A549 (cell line): Measurements from ENCODE around the gene RCOR3. TPM values are rescaled to one million over a fixed set of nuclear protein-coding genes. Genes with fewer than 3 reads are reported as not detected.

Source experiments
- ATAC-seq, 2 experiments: fragments of 200-7000 bp in 1 of 2; fragments of >200 bp in 1 of 2; cut with Nextera tagmentation in 1 of 2; cut with Tn5 transposase in 1 of 2; 3 replicates each; pipeline versions ENCODE4 v1.8.0 to v1.9.1; 2018 to 2020; ENCODE audit warnings: mild to moderate bottlenecking in 1 of 2, moderate library complexity in 1 of 2
- CTCF ChIA-PET: fragments of 300-600 bp; sonication (Branson Sonifier 250); formaldehyde crosslinking; extraction: SDS; loops from one replicate; lab custom pipeline; 2021; ENCODE audit warnings: antibody characterized with exemption, inconsistent platforms; lab: Yijun Ruan, JAX
- POLR2A ChIA-PET: fragments of 350-600 bp; formaldehyde crosslinking; extraction: SDS; loops from one replicate; lab custom pipeline; 2021; ENCODE audit warnings: antibody characterized with exemption, inconsistent platforms; lab: Yijun Ruan, JAX
- DNase-seq, 2 experiments: peaks; one replicate each; pipeline versions ENCODE4 v3.0.0 to v3.0.0-alpha.2; 2011 to 2016; ENCODE audit warnings: low read depth in 1 of 2, low spot score in 1 of 2
- FAIRE-seq: peaks from 2 replicates; lab custom pipeline; 2011; peaks lifted over from hg19 to GRCh38; lab: Jason Lieb, UNC
- H3K27ac ChIP-seq, 2 experiments: fragments of >200 bp; sonication (Bioruptor Twin); formaldehyde crosslinking; 3 replicates each; pipeline ENCODE4 v1.5.1; 2016 to 2017
- H3K4me1 ChIP-seq: fragments of >200 bp; sonication (Bioruptor Twin); formaldehyde crosslinking; 3 replicates; pipeline ENCODE4 v1.6.1; 2016
- H3K4me2 ChIP-seq: fragments of >200 bp; sonication (Bioruptor Twin); formaldehyde crosslinking; 3 replicates; pipeline ENCODE4 v1.6.1; 2016
- H3K4me3 ChIP-seq: fragments of >200 bp; sonication (Bioruptor Twin); formaldehyde crosslinking; 3 replicates; pipeline ENCODE4 v1.5.1; 2016
- H3K9me3 ChIP-seq: fragments of >200 bp; sonication (Bioruptor Twin); formaldehyde crosslinking; 3 replicates; pipeline ENCODE4 v1.6.1; 2016
- BCL3 ChIP-seq: fragments of >200 bp; sonication (Bioruptor Twin); formaldehyde crosslinking; IDR thresholded peaks from 3 replicates; pipeline ENCODE4 v1.6.1; 2016
- BHLHE40 ChIP-seq: IDR thresholded peaks from 2 replicates; pipeline ENCODE4 v1.6.1; 2012; ENCODE audit warnings: low read depth, low read length, inconsistent platforms
- CBX2 ChIP-seq: fragments of 200-600 bp; sonication (generic); IDR thresholded peaks from 2 replicates; pipeline ENCODE4 v1.6.1; 2016; ENCODE audit warnings: low read depth, mild to moderate bottlenecking, borderline replicate concordance
- CEBPB ChIP-seq, 2 experiments: fragments of >200 bp in 1 of 2; sonication (Bioruptor Twin) in 1 of 2; formaldehyde crosslinking in 1 of 2; IDR thresholded peaks; 2 replicates each; pipeline ENCODE4 v1.6.1; 2012 to 2016
- CHD4 ChIP-seq: fragments of 200-600 bp; sonication (generic); IDR thresholded peaks from 2 replicates; pipeline ENCODE4 v1.6.1; 2016; ENCODE audit warnings: antibody characterized with exemption, mild to moderate bottlenecking, borderline replicate concordance
- FOXS1 ChIP-seq: fragments of 250-450 bp; sonication (Bioruptor Pico); IDR thresholded peaks from 2 replicates; pipeline ENCODE4 v1.5.0; 2020; ENCODE audit warnings: mild to moderate bottlenecking, moderate library complexity
- GATA3 ChIP-seq: IDR thresholded peaks from 2 replicates; pipeline ENCODE4 v1.6.1; 2012; ENCODE audit warnings: borderline replicate concordance
- HDAC2 ChIP-seq: fragments of 200-600 bp; sonication (generic); IDR thresholded peaks from 2 replicates; pipeline ENCODE4 v1.6.1; 2016
- HEYL ChIP-seq: fragments of 250-450 bp; sonication (Bioruptor Pico); IDR thresholded peaks from 2 replicates; pipeline ENCODE4 v1.8.0; 2021; ENCODE audit warnings: mild to moderate bottlenecking, moderate library complexity
- HMGXB4 ChIP-seq: fragments of 250-450 bp; sonication (Bioruptor Pico); IDR thresholded peaks from 2 replicates; pipeline ENCODE4 v1.5.0; 2021; ENCODE audit warnings: mild to moderate bottlenecking, moderate library complexity, borderline replicate concordance
- HOXA7 ChIP-seq: fragments of 250-450 bp; sonication (Bioruptor Pico); IDR thresholded peaks from 2 replicates; pipeline ENCODE4 v1.5.0; 2020; ENCODE audit warnings: mild to moderate bottlenecking, moderate library complexity
- HOXB5 ChIP-seq: fragments of 250-450 bp; sonication (Bioruptor Pico); IDR thresholded peaks from 2 replicates; pipeline ENCODE4 v1.5.0; 2020; ENCODE audit warnings: mild to moderate bottlenecking, moderate library complexity
- JUN ChIP-seq, 2 experiments: fragments of >200 bp; sonication (Bioruptor Twin); formaldehyde crosslinking; IDR thresholded peaks; 2 replicates in 1 of 2; 3 replicates in 1 of 2; pipeline ENCODE4 v1.6.1; 2016 to 2017
- MAFK ChIP-seq: fragments of 450-650 bp; IDR thresholded peaks from 2 replicates; pipeline ENCODE4 v1.6.1; 2014; ENCODE audit not compliant: partially characterized antibody
- MAX ChIP-seq: IDR thresholded peaks from 2 replicates; pipeline ENCODE4 v1.6.1; 2012
- MAZ ChIP-seq: fragments of 150-350 bp; IDR thresholded peaks from 2 replicates; pipeline ENCODE4 v1.6.1; 2014; ENCODE audit warnings: antibody characterized with exemption, low read depth, low read length, borderline replicate concordance
- NPAS2 ChIP-seq: fragments of 250-450 bp; sonication (Bioruptor Pico); IDR thresholded peaks from 2 replicates; pipeline ENCODE4 v1.8.0; 2022; ENCODE audit warnings: mild to moderate bottlenecking, moderate library complexity, borderline replicate concordance
- NR3C1 ChIP-seq: fragments of >200 bp; sonication (Bioruptor Twin); formaldehyde crosslinking; IDR thresholded peaks from 3 replicates; pipeline ENCODE4 v1.6.1; 2017
- PHF8 ChIP-seq: fragments of 200-600 bp; sonication (generic); IDR thresholded peaks from 2 replicates; pipeline ENCODE4 v1.6.1; 2016; ENCODE audit warnings: low read depth, mild to moderate bottlenecking, antibody characterized with exemption, moderate library complexity, borderline replicate concordance
- POLR2AphosphoS2 ChIP-seq: conservative IDR thresholded peaks from 2 replicates; pipeline ENCODE4 v1.6.1; 2012; ENCODE audit warnings: low read length, improper control_type of control experiment, inconsistent platforms
- RCOR1 ChIP-seq: fragments of 150-350 bp; IDR thresholded peaks from 2 replicates; pipeline ENCODE4 v1.6.1; 2014; ENCODE audit warnings: antibody characterized with exemption, low read length, low read depth
- RFX5 ChIP-seq: fragments of 450-650 bp; IDR thresholded peaks from 2 replicates; pipeline ENCODE4 v1.7.1; 2014; ENCODE audit warnings: antibody characterized with exemption, mild to moderate bottlenecking, moderate library complexity
- SMC3 ChIP-seq: fragments of >200 bp; sonication (Bioruptor Twin); formaldehyde crosslinking; IDR thresholded peaks from 3 replicates; pipeline ENCODE4 v1.6.1; 2018; ENCODE audit warnings: inconsistent platforms
- TP53 ChIP-seq: fragments of 250-450 bp; sonication (Bioruptor Pico); IDR thresholded peaks from 2 replicates; pipeline ENCODE4 v1.5.0; 2021; ENCODE audit warnings: mild to moderate bottlenecking, moderate library complexity
- WGBS: methylation state at CpG from one replicate; pipeline ENCODE4 v1.1.6; 2017; ENCODE audit errors: missing lambda C conversion rate; 5-methylcytosine and 5-hydroxymethylcytosine counted together
- polyA plus RNA-seq, 4 experiments: library from polyadenylated mRNA; depleted of rRNA in 3 of 4; stranded (reverse); fragments of >200 nt; fragmentation: RNase III in 1 of 4; extraction: RNeasy Plus Mini Kit Qiagen cat#74134 plus additional on column Dnase treatment in 1 of 4; gene quantifications; 2 replicates in 3 of 4; 3 replicates in 1 of 4; pipeline ENCODE4 v1.2.3, GENCODE V29; 2011 to 2017
- TF ChIP-seq, protein P1 (sequence below): fragments of 200-600 bp; sonication (generic); IDR thresholded peaks from 2 replicates; pipeline ENCODE4 v1.6.1; 2016; ENCODE audit warnings: antibody characterized with exemption, mild to moderate bottlenecking, moderate library complexity
- TF ChIP-seq, protein P2 (sequence below): fragments of 150-350 bp; IDR thresholded peaks from 2 replicates; pipeline ENCODE4 v1.6.1; 2014; ENCODE audit warnings: low read depth, mild to moderate bottlenecking, low read length
- TF ChIP-seq, protein P3 (sequence below): fragments of >200 bp; sonication (Bioruptor Twin); formaldehyde crosslinking; IDR thresholded peaks from 2 replicates; pipeline ENCODE4 v1.6.1; 2016

RCOR3 gene
- polyA plus RNA-seq, 2 of the 4 experiments (the other 2 are of a cell fraction), result 16.3 to 40.7 TPM

- H3K27ac ChIP-seq, result peak overlapping the region; percentile 87 to 95
- H3K4me1 ChIP-seq, result peaks cover 15% of the 10 kb centered on the region
- whole genome bisulfite sequencing, result 89% methylated on average over 8 of the region's 8 CpGs
- DNase-seq (peak in 1 of 2 experiments; percentile 21), ATAC-seq (no peak), FAIRE-seq (no peak)
- H3K4me2 ChIP-seq, result peak overlapping the region; percentile 91
- no peaks in the 10 kb centered on the region for H3K9me3 ChIP-seq
- ChIA-PET POLR2A (interaction anchor here (0.9 to 1.0 kb wide), 3 partner anchors 56 to 253 kb away, joined by 4 to 7 read pairs (median 4); partner anchors contain the start of gene SLC30A1), CTCF (interaction anchor here (0.6 to 10.2 kb wide), 7 partner anchors 13 to 328 kb away, joined by 3 to 135 read pairs (median 5); no protein-coding TSS in a partner anchor)
- no peak for TF ChIP-seq HOXA7 (CRISPR knock-in tag)
- TF ChIP-seq TP53, result peak; percentile 41; the same call in 1 of the 2 replicates
- H3K4me3 ChIP-seq, result peak overlapping the region; percentile 85
These were observed 67.0 kb downstream of the RCOR3 start for GRCh38 chr1:211326140-211326527.

DNA sequence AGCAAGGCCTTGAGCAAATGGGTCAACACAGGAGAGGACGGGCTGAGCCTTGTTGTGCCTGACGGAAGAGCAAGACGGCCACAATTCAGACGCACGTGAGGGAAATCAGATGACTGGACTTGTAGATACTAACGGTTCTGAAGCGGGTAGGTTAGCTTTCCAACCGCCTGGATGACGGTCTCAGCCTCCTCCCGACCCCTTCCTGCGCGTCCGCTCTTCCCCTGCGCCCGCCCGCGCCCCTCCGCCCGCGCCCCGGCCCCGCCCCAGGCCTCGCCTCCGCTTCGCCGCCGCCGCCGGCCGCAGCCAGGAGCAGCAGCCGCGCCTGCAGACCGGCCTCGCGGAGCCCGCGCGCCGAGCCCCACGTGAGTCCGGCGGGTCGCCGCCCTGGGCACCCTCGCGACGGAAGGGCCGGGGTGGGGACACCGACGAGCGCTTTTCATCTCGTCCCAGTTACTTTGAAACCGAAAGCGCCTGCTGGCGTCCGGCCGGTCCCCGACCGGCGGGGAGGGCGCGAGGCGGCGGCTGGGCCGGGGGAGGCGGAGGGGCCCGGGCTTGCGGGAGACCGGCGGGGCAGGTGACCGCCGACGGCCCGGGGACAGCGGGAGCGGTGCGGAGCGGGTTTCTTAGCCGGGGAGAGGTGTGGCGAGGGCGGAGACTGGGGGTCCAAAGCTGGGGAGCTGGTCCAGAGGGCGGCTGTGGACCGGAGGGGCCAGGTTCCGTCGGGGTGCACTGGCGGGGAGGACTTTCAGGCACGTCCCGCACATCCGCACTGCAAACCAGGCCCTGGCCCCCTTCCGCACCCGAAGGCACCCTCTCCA, 67.6 kb downstream of the RCOR3 start, which contains the start of gene TRAF5:
TSS of gene TRAF5 (plus strand) at position 306 of the 818 bp plus-strand sequence. CDS start 26,407 bp downstream, outside the sequence.
- Histone ChIP-seq H3K4me2 (peak within 1 kb of the TSS; percentile 91), H3K27ac (peak within 1 kb of the TSS; percentile 87 to 95), H3K4me1 (peaks cover 18% of the 10 kb centered on the region), H3K9me3 (no peaks in the 10 kb centered on the region), H3K4me3 (peak within 1 kb of the TSS; percentile 85)
- ChIA-PET CTCF (interaction anchor here (0.6 to 10.2 kb wide), 8 partner anchors 12 to 328 kb away, joined by 3 to 135 read pairs (median 4); no protein-coding TSS in a partner anchor), POLR2A (interaction anchor here (0.9 to 1.0 kb wide), 3 partner anchors 56 to 252 kb away, joined by 4 to 7 read pairs (median 4); partner anchors contain the start of gene SLC30A1)
- no peak for FAIRE-seq
- DNase-seq, result peak; percentile 37 to 62
- 3% methylated on average over 28 of the region's 91 CpGs for WGBS
- ATAC-seq, result peak; percentile 77 to 82
- TF ChIP-seq JUN (IDR thresholded peaks at IDR 0.05) (peak in 1 of 2 experiments; percentile 32; a peak in 1 of 5 replicates), SMC3 (no peak), BCL3 (no peak), NR3C1 (no peak), HOXA7 (CRISPR knock-in tag) (no peak), MAZ (no peak), FOXS1 (CRISPR knock-in tag) (no peak), HOXB5 (CRISPR knock-in tag) (no peak), NPAS2 (CRISPR knock-in tag) (no peak), MAX (0 out of 2 replicates have a peak, but pooled peaks have one; percentile 51), MAFK (no peak), HMGXB4 (CRISPR knock-in tag) (no peak), POLR2AphosphoS2 (no peak), GATA3 (no peak), HEYL (CRISPR knock-in tag) (no peak), CHD4 (no peak), CBX2 (no peak), RCOR1 (no peak), HDAC2 (no peak), BHLHE40 (peak; percentile 35; the same call in 1 of the 2 replicates), PHF8 (peak; percentile 82), RFX5 (no peak), CEBPB (IDR thresholded peaks at IDR 0.05) (no peak)
- TF ChIP-seq, protein P1, sequence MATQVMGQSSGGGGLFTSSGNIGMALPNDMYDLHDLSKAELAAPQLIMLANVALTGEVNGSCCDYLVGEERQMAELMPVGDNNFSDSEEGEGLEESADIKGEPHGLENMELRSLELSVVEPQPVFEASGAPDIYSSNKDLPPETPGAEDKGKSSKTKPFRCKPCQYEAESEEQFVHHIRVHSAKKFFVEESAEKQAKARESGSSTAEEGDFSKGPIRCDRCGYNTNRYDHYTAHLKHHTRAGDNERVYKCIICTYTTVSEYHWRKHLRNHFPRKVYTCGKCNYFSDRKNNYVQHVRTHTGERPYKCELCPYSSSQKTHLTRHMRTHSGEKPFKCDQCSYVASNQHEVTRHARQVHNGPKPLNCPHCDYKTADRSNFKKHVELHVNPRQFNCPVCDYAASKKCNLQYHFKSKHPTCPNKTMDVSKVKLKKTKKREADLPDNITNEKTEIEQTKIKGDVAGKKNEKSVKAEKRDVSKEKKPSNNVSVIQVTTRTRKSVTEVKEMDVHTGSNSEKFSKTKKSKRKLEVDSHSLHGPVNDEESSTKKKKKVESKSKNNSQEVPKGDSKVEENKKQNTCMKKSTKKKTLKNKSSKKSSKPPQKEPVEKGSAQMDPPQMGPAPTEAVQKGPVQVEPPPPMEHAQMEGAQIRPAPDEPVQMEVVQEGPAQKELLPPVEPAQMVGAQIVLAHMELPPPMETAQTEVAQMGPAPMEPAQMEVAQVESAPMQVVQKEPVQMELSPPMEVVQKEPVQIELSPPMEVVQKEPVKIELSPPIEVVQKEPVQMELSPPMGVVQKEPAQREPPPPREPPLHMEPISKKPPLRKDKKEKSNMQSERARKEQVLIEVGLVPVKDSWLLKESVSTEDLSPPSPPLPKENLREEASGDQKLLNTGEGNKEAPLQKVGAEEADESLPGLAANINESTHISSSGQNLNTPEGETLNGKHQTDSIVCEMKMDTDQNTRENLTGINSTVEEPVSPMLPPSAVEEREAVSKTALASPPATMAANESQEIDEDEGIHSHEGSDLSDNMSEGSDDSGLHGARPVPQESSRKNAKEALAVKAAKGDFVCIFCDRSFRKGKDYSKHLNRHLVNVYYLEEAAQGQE, result no peak
- TF ChIP-seq, protein P2, sequence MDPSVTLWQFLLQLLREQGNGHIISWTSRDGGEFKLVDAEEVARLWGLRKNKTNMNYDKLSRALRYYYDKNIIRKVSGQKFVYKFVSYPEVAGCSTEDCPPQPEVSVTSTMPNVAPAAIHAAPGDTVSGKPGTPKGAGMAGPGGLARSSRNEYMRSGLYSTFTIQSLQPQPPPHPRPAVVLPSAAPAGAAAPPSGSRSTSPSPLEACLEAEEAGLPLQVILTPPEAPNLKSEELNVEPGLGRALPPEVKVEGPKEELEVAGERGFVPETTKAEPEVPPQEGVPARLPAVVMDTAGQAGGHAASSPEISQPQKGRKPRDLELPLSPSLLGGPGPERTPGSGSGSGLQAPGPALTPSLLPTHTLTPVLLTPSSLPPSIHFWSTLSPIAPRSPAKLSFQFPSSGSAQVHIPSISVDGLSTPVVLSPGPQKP, result no peak
- TF ChIP-seq, protein P3, sequence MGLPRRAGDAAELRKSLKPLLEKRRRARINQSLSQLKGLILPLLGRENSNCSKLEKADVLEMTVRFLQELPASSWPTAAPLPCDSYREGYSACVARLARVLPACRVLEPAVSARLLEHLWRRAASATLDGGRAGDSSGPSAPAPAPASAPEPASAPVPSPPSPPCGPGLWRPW, result no peak
